ENCODE results near the gene RPL9. TPM values are rescaled to one million over a fixed set of nuclear protein-coding genes. Genes with fewer than 3 reads are reported as not detected.

RPL9 gene
- total RNA-seq, 1 experiment from 2014 or later: 971 TPM

DNA sequence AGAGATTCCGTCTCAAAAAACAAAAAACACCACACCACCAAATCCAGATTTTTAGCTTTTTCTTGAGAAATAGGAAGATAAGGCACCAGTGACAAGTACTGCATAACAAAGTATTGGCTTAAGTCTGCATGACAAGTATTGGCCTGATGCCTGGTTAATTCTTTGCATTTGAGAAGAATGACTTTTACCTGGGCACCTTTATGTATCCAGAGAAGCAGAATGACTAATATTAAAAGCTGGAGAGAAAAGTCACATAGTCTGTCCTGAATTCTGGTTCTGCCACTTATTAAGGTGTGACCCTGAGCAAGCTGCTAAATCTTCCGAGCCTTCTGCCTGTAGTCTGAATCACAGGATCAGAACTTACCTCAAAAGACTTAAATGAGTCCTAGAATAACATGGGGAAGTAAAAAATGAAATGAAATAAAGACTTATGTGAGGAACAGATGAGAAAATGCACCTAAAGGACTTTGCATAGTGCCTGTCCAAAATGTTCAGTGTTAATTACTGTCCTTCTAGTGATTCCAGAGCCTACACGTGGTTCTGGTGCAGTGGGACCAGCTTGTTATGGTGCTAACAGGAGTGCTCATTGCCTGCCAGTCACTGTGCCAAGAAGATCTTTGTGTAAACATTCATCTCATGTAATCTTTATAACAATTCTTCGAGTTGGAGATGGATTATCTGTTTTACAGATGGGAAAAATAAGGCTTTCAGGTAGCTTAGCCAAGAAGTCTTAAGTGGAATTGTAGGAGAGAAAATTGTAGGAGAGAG is 36.9 kb upstream of the RPL9 start:
- no peaks in the 10 kb centered on the region for H3K9me3 ChIP-seq (ENCODE audit: low read depth, low read length, poor library complexity, severe bottlenecking)
- no TSS peak for BruUV-seq (replicated peaks)
- TF ChIP-seq, protein P1, sequence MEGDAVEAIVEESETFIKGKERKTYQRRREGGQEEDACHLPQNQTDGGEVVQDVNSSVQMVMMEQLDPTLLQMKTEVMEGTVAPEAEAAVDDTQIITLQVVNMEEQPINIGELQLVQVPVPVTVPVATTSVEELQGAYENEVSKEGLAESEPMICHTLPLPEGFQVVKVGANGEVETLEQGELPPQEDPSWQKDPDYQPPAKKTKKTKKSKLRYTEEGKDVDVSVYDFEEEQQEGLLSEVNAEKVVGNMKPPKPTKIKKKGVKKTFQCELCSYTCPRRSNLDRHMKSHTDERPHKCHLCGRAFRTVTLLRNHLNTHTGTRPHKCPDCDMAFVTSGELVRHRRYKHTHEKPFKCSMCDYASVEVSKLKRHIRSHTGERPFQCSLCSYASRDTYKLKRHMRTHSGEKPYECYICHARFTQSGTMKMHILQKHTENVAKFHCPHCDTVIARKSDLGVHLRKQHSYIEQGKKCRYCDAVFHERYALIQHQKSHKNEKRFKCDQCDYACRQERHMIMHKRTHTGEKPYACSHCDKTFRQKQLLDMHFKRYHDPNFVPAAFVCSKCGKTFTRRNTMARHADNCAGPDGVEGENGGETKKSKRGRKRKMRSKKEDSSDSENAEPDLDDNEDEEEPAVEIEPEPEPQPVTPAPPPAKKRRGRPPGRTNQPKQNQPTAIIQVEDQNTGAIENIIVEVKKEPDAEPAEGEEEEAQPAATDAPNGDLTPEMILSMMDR (conservative IDR thresholded peaks at IDR 0.05; ENCODE audit: low read depth, low read length): no peak
- no peaks in the 10 kb centered on the region for H3K27me3 ChIP-seq (replicated peaks; ENCODE audit: insufficient read depth, low read depth, low read length, poor library complexity)
- H3K36me3 ChIP-seq (ENCODE audit: insufficient read depth, low read length, poor library complexity, severe bottlenecking): peaks cover 11% of the 10 kb centered on the region
- no peak for DNase-seq (ENCODE audit: low spot score)
- H3K4me3 ChIP-seq (ENCODE audit: low read depth, low read length, poor library complexity, severe bottlenecking): no peak overlapping the region
- no peak overlapping the region for H3K27ac ChIP-seq (ENCODE audit: low read depth, low read length, poor library complexity, severe bottlenecking)
- ChIA-PET POLR2A (ENCODE audit: low non-redundant PET) (interaction anchor here (0.6 kb wide), 1 partner anchor 550 kb away, joined by 3 read pairs; no protein-coding TSS in a partner anchor), CTCF (interaction anchor here (0.6 kb wide), 1 partner anchor 22 kb away, joined by 6 read pairs; no protein-coding TSS in a partner anchor)
- intact Hi-C loops (cut with micrococcal nuclease; ENCODE audit: unreplicated experiment): no loop called here
- H3K4me1 ChIP-seq (ENCODE audit: insufficient read depth, low read length, poor library complexity, severe bottlenecking): no peaks in the 10 kb centered on the region

DNA sequence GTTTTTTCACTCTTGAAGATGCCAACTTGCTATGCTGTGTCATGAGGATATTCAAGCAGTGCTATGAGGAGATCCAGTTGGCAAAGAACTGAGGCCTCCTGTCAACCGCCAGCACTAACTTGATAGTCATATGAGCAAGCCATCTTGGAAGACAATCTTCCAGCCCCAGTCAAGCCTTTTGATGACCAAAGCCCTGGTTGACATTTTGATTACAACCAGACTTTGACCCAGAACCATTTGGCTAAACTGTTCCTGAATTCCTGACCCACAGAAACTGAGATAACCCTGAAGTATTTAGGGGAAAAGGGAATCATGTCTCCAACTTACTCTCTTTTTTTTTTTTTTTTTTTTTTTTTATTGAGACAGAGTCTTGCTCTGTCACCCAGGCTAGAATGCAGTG is 35.6 kb upstream of the RPL9 start:
- POLR2A ChIA-PET (ENCODE audit: low non-redundant PET): no interaction called here
- no TSS peak for BruUV-seq (replicated peaks)

DNA sequence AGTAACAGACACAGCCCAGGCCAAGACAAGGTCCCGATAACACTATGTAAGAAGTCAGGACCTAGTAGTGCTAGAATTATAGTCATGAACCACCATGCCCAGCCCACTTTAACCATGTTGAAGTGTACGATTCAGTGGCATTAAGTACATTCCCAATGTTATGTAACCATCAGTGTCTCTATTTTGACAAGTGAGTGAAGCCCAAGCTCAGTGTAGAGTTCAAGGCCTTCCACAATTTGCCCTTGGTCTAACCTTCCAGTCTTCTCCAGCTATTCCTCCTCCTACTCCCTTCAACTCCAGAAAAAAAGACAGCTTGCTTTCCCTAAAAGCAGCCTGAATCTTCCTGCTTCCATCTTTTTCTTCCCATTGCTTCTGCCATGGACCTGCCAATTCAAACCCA is 31.6 kb upstream of the RPL9 start:
- H3K9me3 ChIP-seq (ENCODE audit: low read depth, low read length, poor library complexity, severe bottlenecking): no peaks in the 10 kb centered on the region
- BruUV-seq (replicated peaks): no TSS peak
- DNase-seq (ENCODE audit: low spot score): no peak
- no peak overlapping the region for H3K27ac ChIP-seq (ENCODE audit: low read depth, low read length, poor library complexity, severe bottlenecking)
- POLR2A ChIA-PET (ENCODE audit: low non-redundant PET): no interaction called here
- H3K4me3 ChIP-seq (ENCODE audit: low read depth, low read length, poor library complexity, severe bottlenecking): no peak overlapping the region
- no peak for TF ChIP-seq EZH2 (IDR thresholded peaks at IDR 0.05; ENCODE audit: borderline replicate concordance, low read depth, low read length, poor library complexity, severe bottlenecking)
- TF ChIP-seq, protein P1 (conservative IDR thresholded peaks at IDR 0.05; ENCODE audit: low read depth, low read length): no peak
- intact Hi-C loops (cut with micrococcal nuclease; ENCODE audit: unreplicated experiment): no loop called here
- H3K4me1 ChIP-seq (ENCODE audit: insufficient read depth, low read length, poor library complexity, severe bottlenecking): no peaks in the 10 kb centered on the region
- CTCF ChIA-PET: no interaction called here
- H3K36me3 ChIP-seq (ENCODE audit: insufficient read depth, low read length, poor library complexity, severe bottlenecking): no peaks in the 10 kb centered on the region
- H3K27me3 ChIP-seq (replicated peaks; ENCODE audit: insufficient read depth, low read depth, low read length, poor library complexity): no peaks in the 10 kb centered on the region

More for the DNA sequence above, 35.6 kb upstream of the RPL9 start:
- H3K9me3 ChIP-seq (ENCODE audit: low read depth, low read length, poor library complexity, severe bottlenecking): no peaks in the 10 kb centered on the region
- no peaks in the 10 kb centered on the region for H3K4me1 ChIP-seq (ENCODE audit: insufficient read depth, low read length, poor library complexity, severe bottlenecking)
- H3K27me3 ChIP-seq (replicated peaks; ENCODE audit: insufficient read depth, low read depth, low read length, poor library complexity): no peaks in the 10 kb centered on the region
- H3K27ac ChIP-seq (ENCODE audit: low read depth, low read length, poor library complexity, severe bottlenecking): no peak overlapping the region
- H3K36me3 ChIP-seq (ENCODE audit: insufficient read depth, low read length, poor library complexity, severe bottlenecking): peaks cover 3% of the 10 kb centered on the region
- DNase-seq (ENCODE audit: low spot score): no peak
- intact Hi-C loops (cut with micrococcal nuclease; ENCODE audit: unreplicated experiment): no loop called here
- CTCF ChIA-PET: no interaction called here
- TF ChIP-seq EZH2 (IDR thresholded peaks at IDR 0.05; ENCODE audit: borderline replicate concordance, low read depth, low read length, poor library complexity, severe bottlenecking): no peak
- TF ChIP-seq, protein P1 (conservative IDR thresholded peaks at IDR 0.05; ENCODE audit: low read depth, low read length): no peak
- H3K4me3 ChIP-seq (ENCODE audit: low read depth, low read length, poor library complexity, severe bottlenecking): no peak overlapping the region
